ENCODE data around the gene ADGRG6. TPM values are rescaled to one million over a fixed set of nuclear protein-coding genes. Genes with fewer than 3 reads are reported as not detected.

ADGRG6 gene
- total and polyA plus RNA-seq, 2 donors (not counting 1 experiment from before 2014, with no cell fraction given): 0.03 TPM; not detected in 1

GRCh38 chr6:142412658-142413057 is 110.9 kb downstream of the ADGRG6 start:
- CTCF ChIA-PET: no interaction called here
- ATAC-seq (ENCODE audit: low read depth) (no peak), DNase-seq (no peak)
- H3K9ac ChIP-seq (ENCODE audit: low read length): no peak overlapping the region
- no peak overlapping the region for H3K27ac Mint-ChIP-seq
- POLR2A ChIA-PET: no interaction called here
- no peaks in the 10 kb centered on the region for H3K4me1 Mint-ChIP-seq
- H3K27me3 ChIP-seq (replicated peaks in 1 of 4; ENCODE audit: control extremely low read depth in 1 of 4, control insufficient read depth in 3 of 4, insufficient read depth in 4 of 4, low read length in 3 of 4): no peaks in the 10 kb centered on the region
- H3K36me3 ChIP-seq (replicated peaks in 1 of 2; ENCODE audit: control extremely low read depth in 1 of 2, control insufficient read depth in 1 of 2, extremely low read depth in 1 of 2, insufficient read depth in 2 of 2, low read length in 1 of 2): no peaks in the 10 kb centered on the region
- H3K27ac ChIP-seq (ENCODE audit: low read length in 2 of 2): no peak overlapping the region
- H3K4me1 ChIP-seq (ENCODE audit: control insufficient read depth in 2 of 2, insufficient read depth in 2 of 2, low read length in 2 of 2): no peaks in the 10 kb centered on the region
- no peaks in the 10 kb centered on the region for H4K20me1 ChIP-seq (ENCODE audit: control insufficient read depth, insufficient read depth, low read length, poor library complexity, severe bottlenecking)
- peaks cover 3% of the 10 kb centered on the region for H3K27me3 Mint-ChIP-seq
- H3K4me2 ChIP-seq (replicated peaks; ENCODE audit: low read depth, low read length, poor library complexity, severe bottlenecking): no peak overlapping the region
- intact Hi-C loops (cut with micrococcal nuclease): no loop called here
- TF ChIP-seq EZH2 (IDR thresholded peaks at IDR 0.05; ENCODE audit: borderline replicate concordance, insufficient read depth, low read depth, low read length, poor library complexity, severe bottlenecking) (no peak), CTCF (IDR thresholded peaks at IDR 0.05) (no peak)
- no peaks in the 10 kb centered on the region for H3K9me3 Mint-ChIP-seq (ENCODE audit: insufficient read depth)
- no CpG with 5 or more reads among the region's 2 CpGs for WGBS (ENCODE audit: insufficient coverage)
- no peak overlapping the region for H2AFZ ChIP-seq (ENCODE audit: insufficient read depth, low read depth, low read length, poor library complexity, severe bottlenecking)
- no peaks in the 10 kb centered on the region for H3K79me2 ChIP-seq (ENCODE audit: control insufficient read depth, insufficient read depth, low read length)
- H3K4me3 ChIP-seq (ENCODE audit: control extremely low read depth in 1 of 5, extremely low read depth in 1 of 5, insufficient read depth in 1 of 5, low read depth in 2 of 5, low read length in 4 of 5): no peak overlapping the region
- H3K4me3 Mint-ChIP-seq: no peak overlapping the region
- no peaks in the 10 kb centered on the region for H3K9me3 ChIP-seq (ENCODE audit: control extremely low read depth in 1 of 3, control insufficient read depth in 2 of 3, insufficient read depth in 1 of 3, low read length in 2 of 3)

GRCh38 chr6:142413111-142413510 is 111.3 kb downstream of the ADGRG6 start:
- Mint-ChIP-seq H3K9me3 (ENCODE audit: insufficient read depth) (no peaks in the 10 kb centered on the region), H3K4me3 (no peak overlapping the region), H3K4me1 (no peaks in the 10 kb centered on the region), H3K27ac (no peak overlapping the region), H3K27me3 (peaks cover 3% of the 10 kb centered on the region)
- H3K27ac ChIP-seq (ENCODE audit: low read length in 2 of 2): no peak overlapping the region
- H3K4me3 ChIP-seq (ENCODE audit: control extremely low read depth in 1 of 5, extremely low read depth in 1 of 5, insufficient read depth in 1 of 5, low read depth in 2 of 5, low read length in 4 of 5): no peak overlapping the region
- TF ChIP-seq EZH2 (IDR thresholded peaks at IDR 0.05; ENCODE audit: borderline replicate concordance, insufficient read depth, low read depth, low read length, poor library complexity, severe bottlenecking) (no peak), CTCF (IDR thresholded peaks at IDR 0.05) (no peak)
- ChIA-PET POLR2A (no interaction called here), CTCF (no interaction called here)
- H3K4me2 ChIP-seq (replicated peaks; ENCODE audit: low read depth, low read length, poor library complexity, severe bottlenecking): no peak overlapping the region
- H3K4me1 ChIP-seq (ENCODE audit: control insufficient read depth in 2 of 2, insufficient read depth in 2 of 2, low read length in 2 of 2): no peaks in the 10 kb centered on the region
- H3K27me3 ChIP-seq (replicated peaks in 1 of 4; ENCODE audit: control extremely low read depth in 1 of 4, control insufficient read depth in 3 of 4, insufficient read depth in 4 of 4, low read length in 3 of 4): no peaks in the 10 kb centered on the region
- H3K9me3 ChIP-seq (ENCODE audit: control extremely low read depth in 1 of 3, control insufficient read depth in 2 of 3, insufficient read depth in 1 of 3, low read length in 2 of 3): no peaks in the 10 kb centered on the region
- H3K79me2 ChIP-seq (ENCODE audit: control insufficient read depth, insufficient read depth, low read length): no peaks in the 10 kb centered on the region
- H3K9ac ChIP-seq (ENCODE audit: low read length): no peak overlapping the region
- H3K36me3 ChIP-seq (replicated peaks in 1 of 2; ENCODE audit: control extremely low read depth in 1 of 2, control insufficient read depth in 1 of 2, extremely low read depth in 1 of 2, insufficient read depth in 2 of 2, low read length in 1 of 2): no peaks in the 10 kb centered on the region
- no peaks in the 10 kb centered on the region for H4K20me1 ChIP-seq (ENCODE audit: control insufficient read depth, insufficient read depth, low read length, poor library complexity, severe bottlenecking)
- no peak for DNase-seq
- no peak overlapping the region for H2AFZ ChIP-seq (ENCODE audit: insufficient read depth, low read depth, low read length, poor library complexity, severe bottlenecking)
- intact Hi-C loops (cut with micrococcal nuclease): no loop called here
- ATAC-seq (ENCODE audit: low read depth): no peak

All from B cell (primary cell).